ENCODE measurements around the gene URM1.

The URM1 gene

GRCh38 chr9:128370752-128371629, at the start of gene URM1:
Gene URM1, plus strand, starts transcription at chr9:128371374. Its CDS starts 7 bp downstream, at chr9:128371381.
- DNase-seq (ENCODE audit: low spot score) = peak; percentile 97
- no peak for TF ChIP-seq CTCF (IDR thresholded peaks at IDR 0.05; ENCODE audit: extremely low read depth, missing control alignments)

GRCh38 chr9:128321879-128322403, 49.2 kb upstream of the URM1 start:
- no peak for TF ChIP-seq CTCF (IDR thresholded peaks at IDR 0.05; ENCODE audit: extremely low read depth, missing control alignments)
- DNase-seq (ENCODE audit: low spot score) = no peak

GRCh38 chr9:128322404-128323211, 48.6 kb upstream of the URM1 start, which contains the start of the genes COQ4 and TRUB2:
Gene COQ4, plus strand, starts transcription at chr9:128322839. Its CDS starts 20 bp downstream, at chr9:128322859.
Gene TRUB2, minus strand, starts transcription at chr9:128322447. Its CDS starts 39 bp downstream, at chr9:128322408.
- peak; percentile 95 for DNase-seq (ENCODE audit: low spot score)

GRCh38 chr9:128323212-128323730, 47.9 kb upstream of the URM1 start:
- peak; percentile 34 for DNase-seq (ENCODE audit: low spot score)
- TF ChIP-seq CTCF (IDR thresholded peaks at IDR 0.05; ENCODE audit: extremely low read depth, missing control alignments) = no peak

More at GRCh38 chr9:128322404-128323211, 48.6 kb upstream of the URM1 start, which contains the start of the genes COQ4 and TRUB2:
- no peak for TF ChIP-seq CTCF (IDR thresholded peaks at IDR 0.05; ENCODE audit: extremely low read depth, missing control alignments)

- no peak for TF ChIP-seq CTCF (IDR thresholded peaks at IDR 0.05; ENCODE audit: extremely low read depth, missing control alignments)
- DNase-seq (ENCODE audit: low spot score) = no peak
These were observed 47.4 kb upstream of the URM1 start for GRCh38 chr9:128323791-128324190.

- no peak for TF ChIP-seq CTCF (IDR thresholded peaks at IDR 0.05; ENCODE audit: extremely low read depth, missing control alignments)
- no peak for DNase-seq (ENCODE audit: low spot score)
These were observed 46.8 kb upstream of the URM1 start for GRCh38 chr9:128324401-128324800.
